ENCODE measurements around the gene GFOD2.

Gene GFOD2

DNA sequence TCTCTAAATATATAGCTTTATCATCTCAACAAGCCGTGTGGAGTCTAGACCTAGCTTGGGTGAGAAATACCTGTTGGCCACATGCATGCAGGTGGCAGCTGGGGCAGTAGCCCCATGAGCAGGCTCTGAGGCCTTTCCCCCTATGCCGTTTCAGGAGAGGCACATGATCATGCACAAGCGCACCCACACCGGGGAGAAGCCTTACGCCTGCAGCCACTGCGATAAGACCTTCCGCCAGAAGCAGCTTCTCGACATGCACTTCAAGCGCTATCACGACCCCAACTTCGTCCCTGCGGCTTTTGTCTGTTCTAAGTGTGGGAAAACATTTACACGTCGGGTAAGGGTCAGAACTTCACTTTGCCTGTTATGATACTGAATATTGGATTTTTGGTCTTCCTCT lies 90.9 kb downstream of the GFOD2 start:
- no peak for DNase-seq

All from activated T-cell treated with anti-CD3 and anti-CD28 coated beads for 4 hours (primary cell).